OCI-LY7 (cell line): Measurements from ENCODE around the gene RBBP7.

Experiments used
- EZH2phosphoT487 ChIP-seq: fragments of 200-600 bp; sonication (generic); IDR thresholded peaks from 2 replicates; pipeline ENCODE4 v1.6.1; 2018; ENCODE audit warnings: low read depth, borderline replicate concordance, mild to moderate bottlenecking, mixed run types, antibody characterized with exemption, low read length, moderate library complexity, mixed read lengths
- TF ChIP-seq, protein P1 (sequence below): fragments of 200-600 bp; sonication (generic); conservative IDR thresholded peaks from 2 replicates; pipeline ENCODE4 v1.5.1; 2014; ENCODE audit warnings: mild to moderate bottlenecking, antibody characterized with exemption, low read length, moderate library complexity, mixed read lengths

DNA sequence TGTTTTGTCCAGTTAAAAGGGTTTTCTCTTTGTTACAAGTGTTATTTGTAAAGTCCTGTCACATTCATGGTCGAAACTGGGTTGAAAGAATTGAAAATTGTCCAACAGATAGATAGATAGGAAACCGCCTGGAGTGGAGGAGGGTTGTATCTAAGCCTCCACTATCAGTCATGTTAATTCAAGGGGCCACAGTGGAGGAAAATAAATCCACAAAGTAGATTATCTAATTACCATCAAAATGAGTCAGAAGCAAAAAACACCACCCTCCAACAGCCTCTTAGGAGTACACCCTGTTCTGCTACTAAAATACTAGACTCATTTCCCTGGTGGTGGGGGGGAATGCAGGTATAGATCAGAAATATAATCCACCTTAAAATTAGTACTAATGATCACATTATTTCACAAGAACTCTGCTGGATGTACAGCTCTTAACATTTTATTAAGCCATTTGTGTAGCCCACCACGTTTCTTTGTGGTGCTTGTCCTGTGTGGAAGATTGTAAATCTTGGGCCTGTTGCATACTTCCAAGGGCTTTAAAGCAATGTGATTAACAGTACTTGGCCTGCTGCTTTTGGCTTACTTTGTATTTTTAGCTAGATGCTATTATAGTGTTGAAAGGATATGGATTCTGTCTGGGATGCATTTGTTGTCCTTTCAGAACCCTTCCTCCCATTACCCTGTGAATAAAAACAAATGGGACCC, 26.8 kb downstream of the RBBP7 start:
- no peak for TF ChIP-seq EZH2phosphoT487
- TF ChIP-seq, protein P1, sequence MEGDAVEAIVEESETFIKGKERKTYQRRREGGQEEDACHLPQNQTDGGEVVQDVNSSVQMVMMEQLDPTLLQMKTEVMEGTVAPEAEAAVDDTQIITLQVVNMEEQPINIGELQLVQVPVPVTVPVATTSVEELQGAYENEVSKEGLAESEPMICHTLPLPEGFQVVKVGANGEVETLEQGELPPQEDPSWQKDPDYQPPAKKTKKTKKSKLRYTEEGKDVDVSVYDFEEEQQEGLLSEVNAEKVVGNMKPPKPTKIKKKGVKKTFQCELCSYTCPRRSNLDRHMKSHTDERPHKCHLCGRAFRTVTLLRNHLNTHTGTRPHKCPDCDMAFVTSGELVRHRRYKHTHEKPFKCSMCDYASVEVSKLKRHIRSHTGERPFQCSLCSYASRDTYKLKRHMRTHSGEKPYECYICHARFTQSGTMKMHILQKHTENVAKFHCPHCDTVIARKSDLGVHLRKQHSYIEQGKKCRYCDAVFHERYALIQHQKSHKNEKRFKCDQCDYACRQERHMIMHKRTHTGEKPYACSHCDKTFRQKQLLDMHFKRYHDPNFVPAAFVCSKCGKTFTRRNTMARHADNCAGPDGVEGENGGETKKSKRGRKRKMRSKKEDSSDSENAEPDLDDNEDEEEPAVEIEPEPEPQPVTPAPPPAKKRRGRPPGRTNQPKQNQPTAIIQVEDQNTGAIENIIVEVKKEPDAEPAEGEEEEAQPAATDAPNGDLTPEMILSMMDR: no peak
